ENCODE results near the gene SYT3. TPM values are rescaled to one million over a fixed set of nuclear protein-coding genes. Genes with fewer than 3 reads are reported as not detected.

Gene SYT3
- total RNA-seq, 1 experiment from 2014 or later = 0.18 TPM

GRCh38 chr19:50602935-50603334 is 36.7 kb downstream of the SYT3 start:
- H3F3A ChIP-seq (ENCODE audit: low read length, unreplicated experiment) = no peaks in the 10 kb centered on the region
- H3K36me3 ChIP-seq (ENCODE audit: low read depth, low read length) = no peaks in the 10 kb centered on the region
- no peaks in the 10 kb centered on the region for H4K20me1 ChIP-seq (ENCODE audit: low read length)
- intact Hi-C loops (cut with micrococcal nuclease) = no loop called here
- no TSS peak for BruUV-seq (replicated peaks)
- H3K27me3 ChIP-seq (ENCODE audit: low read length) = peaks cover 40% of the 10 kb centered on the region
- H3K4me1 ChIP-seq (ENCODE audit: insufficient read depth, low read length) = no peaks in the 10 kb centered on the region
- no peak overlapping the region for H3K27ac ChIP-seq (ENCODE audit: low read length)
- no peaks in the 10 kb centered on the region for H3K79me2 ChIP-seq (ENCODE audit: low read length)
- ATAC-seq (no peak), DNase-seq (no peak)
- ChIA-PET CTCF (no interaction called here), POLR2A (ENCODE audit: unreplicated experiment) (no interaction called here)
- no peak overlapping the region for H2AFZ ChIP-seq (ENCODE audit: low read length)
- no peak overlapping the region for H3K9ac ChIP-seq (ENCODE audit: low read length)
- TF ChIP-seq EZH2phosphoT487 (IDR thresholded peaks at IDR 0.05; ENCODE audit: borderline replicate concordance, low read length) (no peak), CTCF (conservative IDR thresholded peaks at IDR 0.05; ENCODE audit: low read depth, low read length) (no peak), EZH2 (IDR thresholded peaks at IDR 0.05; ENCODE audit: low read length, unreplicated experiment) (no peak)
- no peak overlapping the region for H3K4me2 ChIP-seq (ENCODE audit: low read length)
- H3K9me3 ChIP-seq (ENCODE audit: low read length) = no peaks in the 10 kb centered on the region
- H3K4me3 ChIP-seq (ENCODE audit: low read length) = no peak overlapping the region
- H3K9me2 ChIP-seq (replicated peaks; ENCODE audit: low read length) = no peaks in the 10 kb centered on the region

- intact Hi-C loops (cut with micrococcal nuclease) = no loop called here
- ChIA-PET CTCF (no interaction called here), POLR2A (ENCODE audit: unreplicated experiment) (no interaction called here)
Measured at GRCh38 chr19:50602496-50602895, 37.2 kb downstream of the SYT3 start.

GRCh38 chr19:50602089-50602422 is 37.6 kb downstream of the SYT3 start:
- DNase-seq = no peak
- Histone ChIP-seq H3K9ac (ENCODE audit: low read length) (no peak overlapping the region), H3K4me3 (ENCODE audit: low read length) (no peak overlapping the region), H3K9me3 (ENCODE audit: low read length) (no peaks in the 10 kb centered on the region), H3K4me2 (ENCODE audit: low read length) (no peak overlapping the region), H4K20me1 (ENCODE audit: low read length) (no peaks in the 10 kb centered on the region), H3K27me3 (ENCODE audit: low read length) (peaks cover 40% of the 10 kb centered on the region), H3K27ac (ENCODE audit: low read length) (no peak overlapping the region), H3K9me2 (replicated peaks; ENCODE audit: low read length) (no peaks in the 10 kb centered on the region), H3K79me2 (ENCODE audit: low read length) (no peaks in the 10 kb centered on the region), H3K36me3 (ENCODE audit: low read depth, low read length) (no peaks in the 10 kb centered on the region), H3F3A (ENCODE audit: low read length, unreplicated experiment) (no peaks in the 10 kb centered on the region), H3K4me1 (ENCODE audit: insufficient read depth, low read length) (no peaks in the 10 kb centered on the region), H2AFZ (ENCODE audit: low read length) (no peak overlapping the region)
- intact Hi-C loops (cut with micrococcal nuclease) = no loop called here
- no TSS peak for BruUV-seq (replicated peaks)
- no peak for ATAC-seq
- ChIA-PET CTCF (no interaction called here), POLR2A (ENCODE audit: unreplicated experiment) (no interaction called here)
- no peak for TF ChIP-seq EZH2 (IDR thresholded peaks at IDR 0.05; ENCODE audit: low read length, unreplicated experiment)
- no peak for TF ChIP-seq EZH2phosphoT487 (IDR thresholded peaks at IDR 0.05; ENCODE audit: borderline replicate concordance, low read length)
- no peak for TF ChIP-seq CTCF (conservative IDR thresholded peaks at IDR 0.05; ENCODE audit: low read depth, low read length)

More at GRCh38 chr19:50602496-50602895, 37.2 kb downstream of the SYT3 start:
- Histone ChIP-seq H3K27ac (ENCODE audit: low read length) (no peak overlapping the region), H3K36me3 (ENCODE audit: low read depth, low read length) (no peaks in the 10 kb centered on the region), H3K4me2 (ENCODE audit: low read length) (no peak overlapping the region), H3K9ac (ENCODE audit: low read length) (no peak overlapping the region), H3K4me3 (ENCODE audit: low read length) (no peak overlapping the region), H3K27me3 (ENCODE audit: low read length) (peaks cover 40% of the 10 kb centered on the region), H3K79me2 (ENCODE audit: low read length) (no peaks in the 10 kb centered on the region), H3K4me1 (ENCODE audit: insufficient read depth, low read length) (no peaks in the 10 kb centered on the region), H3K9me2 (replicated peaks; ENCODE audit: low read length) (no peaks in the 10 kb centered on the region), H4K20me1 (ENCODE audit: low read length) (no peaks in the 10 kb centered on the region), H2AFZ (ENCODE audit: low read length) (no peak overlapping the region), H3K9me3 (ENCODE audit: low read length) (no peaks in the 10 kb centered on the region), H3F3A (ENCODE audit: low read length, unreplicated experiment) (no peaks in the 10 kb centered on the region)
- ATAC-seq = no peak
- no TSS peak for BruUV-seq (replicated peaks)
- no peak for DNase-seq
- TF ChIP-seq EZH2 (IDR thresholded peaks at IDR 0.05; ENCODE audit: low read length, unreplicated experiment) = no peak
- no peak for TF ChIP-seq CTCF (conservative IDR thresholded peaks at IDR 0.05; ENCODE audit: low read depth, low read length)
- no peak for TF ChIP-seq EZH2phosphoT487 (IDR thresholded peaks at IDR 0.05; ENCODE audit: borderline replicate concordance, low read length)
